CD4-positive, alpha-beta memory T cell (primary cell): ENCODE measurements around the gene SEMA4D. TPM values are rescaled to one million over a fixed set of nuclear protein-coding genes. Genes with fewer than 3 reads are reported as not detected.
"Not testable (repeated sequence)": the region's sequence is repeated elsewhere in the genome, so short reads cannot be mapped to it uniquely, and the experiment has no call there.

ENCODE experiments used
- CTCF ChIA-PET: fragments of 350-600 bp; sonication (Branson Sonifier 250); formaldehyde crosslinking; loops from one replicate; lab custom pipeline; 2021; ENCODE audit warnings: inconsistent platforms; ENCODE audit not compliant: partially characterized antibody; lab: Charles Lee
- POLR2A ChIA-PET: fragments of 350-600 bp; sonication (Branson Sonifier 250); formaldehyde crosslinking; loops from one replicate; lab custom pipeline; 2021; ENCODE audit not compliant: partially characterized antibody; lab: Charles Lee
- DNase-seq, 5 donors: peaks; one replicate each; pipeline versions ENCODE4 v3.0.0 to v3.0.0-alpha.2; 2020 to 2022; ENCODE audit warnings: mixed read lengths in 1 of 5
- H3K27ac ChIP-seq: one replicate; pipeline ENCODE4 v1.7.0; 2013; ENCODE audit warnings: low read depth, low read length
- H3K27me3 ChIP-seq: 2 replicates; pipeline ENCODE4 v1.7.0; 2013; ENCODE audit warnings: mild to moderate bottlenecking, low read length, moderate library complexity; ENCODE audit not compliant: insufficient read depth
- H3K36me3 ChIP-seq: 2 replicates; pipeline ENCODE4 v1.7.0; 2013; ENCODE audit warnings: mild to moderate bottlenecking, low read length, moderate library complexity; ENCODE audit not compliant: insufficient read depth
- H3K4me1 ChIP-seq: 2 replicates; pipeline ENCODE4 v1.7.0; 2013; ENCODE audit warnings: mild to moderate bottlenecking, low read length, moderate library complexity; ENCODE audit not compliant: insufficient read depth
- H3K4me3 ChIP-seq, 2 donors: one replicate each; pipeline ENCODE4 v1.7.0; 2013; ENCODE audit warnings: low read length in 2 of 2, mild to moderate bottlenecking in 1 of 2
- H3K9me3 ChIP-seq, 2 donors: one replicate each; pipeline ENCODE4 v1.7.0; 2013; ENCODE audit warnings: low read length in 2 of 2, control low read depth in 1 of 2; ENCODE audit not compliant: control insufficient read depth in 1 of 2
- H3K27ac Mint-ChIP-seq, 7 donors: one replicate each; pipeline ENCODE4 v1.8.0; 2020 to 2021; ENCODE audit warnings: mixed read lengths in 7 of 7, mild to moderate bottlenecking in 6 of 7, inconsistent platforms in 3 of 7, moderate library complexity in 3 of 7
- H3K27me3 Mint-ChIP-seq, 2 donors: one replicate each; pipeline ENCODE4 v1.8.0; 2020 to 2021; ENCODE audit warnings: mixed read lengths in 2 of 2
- H3K36me3 Mint-ChIP-seq, 2 donors: one replicate each; pipeline ENCODE4 v1.8.0; 2020 to 2021; ENCODE audit warnings: mixed read lengths in 2 of 2, inconsistent platforms in 1 of 2, mild to moderate bottlenecking in 1 of 2
- H3K4me1 Mint-ChIP-seq, 4 donors: one replicate each; pipeline ENCODE4 v1.8.0; 2020 to 2021; ENCODE audit warnings: mixed read lengths in 4 of 4, mild to moderate bottlenecking in 1 of 4
- H3K4me3 Mint-ChIP-seq, 8 donors: one replicate each; pipeline ENCODE4 v1.8.0; 2020 to 2021; ENCODE audit warnings: mixed read lengths in 8 of 8, mild to moderate bottlenecking in 7 of 8, moderate library complexity in 6 of 8, inconsistent platforms in 3 of 8
- H3K9me3 Mint-ChIP-seq, 8 donors: one replicate each; pipeline ENCODE4 v1.8.0; 2020 to 2021; ENCODE audit warnings: mixed read lengths in 8 of 8, mild to moderate bottlenecking in 5 of 8, inconsistent platforms in 3 of 8, moderate library complexity in 1 of 8
- intact Hi-C: fragments of 100-400 bp; cut with micrococcal nuclease; formaldehyde crosslinking; loops from one replicate; pipeline ENCODE4 v1.15.1; 2023
- polyA plus RNA-seq, 2 donors: library from polyadenylated mRNA; unstranded; fragments of 300-500 nt; fragmentation: Illumina TruSeq; gene quantifications; one replicate each; pipeline ENCODE4 v1.2.3, GENCODE V29; 2021
- total RNA-seq, 2 experiments: library from RNA; stranded (reverse); gene quantifications; one replicate each; pipeline ENCODE4 v1.2.3, GENCODE V29; 2021

Gene SEMA4D
- total and polyA plus RNA-seq, 4 experiments from 2014 or later = 49.5 to 410 (median 280) TPM

GRCh38 chr9:89482056-89482851, 15.7 kb downstream of the SEMA4D start:
- peak overlapping the region; percentile 92 to 100 (median 98) for H3K4me3 Mint-ChIP-seq
- peaks cover 11% of the 10 kb centered on the region for H3K36me3 ChIP-seq
- H3K27me3 Mint-ChIP-seq = no peaks in the 10 kb centered on the region
- peaks cover 89% of the 10 kb centered on the region for H3K4me1 ChIP-seq
- intact Hi-C loops = loop anchor here (1.0 to 2.0 kb wide), 2 partner anchors 8 to 15 kb away; no protein-coding TSS in a partner anchor
- POLR2A ChIA-PET = interaction anchor here (1.0 to 23.9 kb wide), 21 partner anchors 9 to 80 kb away, joined by 3 to 609 read pairs (median 7); partner anchors contain the start of gene SEMA4D
- DNase-seq = no peak
- peaks cover 77 to 95% (median 86%) of the 10 kb centered on the region in 4 donors for H3K4me1 Mint-ChIP-seq
- CTCF ChIA-PET = interaction anchor here (0.9 to 2.9 kb wide), 12 partner anchors 8 to 80 kb away, joined by 3 to 21 read pairs (median 4); no protein-coding TSS in a partner anchor
- H3K4me3 ChIP-seq = peak overlapping the region; percentile 3 to 29
- peaks cover 0 to 2% (median 0%) of the 10 kb centered on the region in 8 donors for H3K9me3 Mint-ChIP-seq
- H3K27me3 ChIP-seq = no peaks in the 10 kb centered on the region
- H3K27ac ChIP-seq = peak overlapping the region; percentile 58
- H3K9me3 ChIP-seq = no peaks in the 10 kb centered on the region
- peak overlapping the region; percentile 74 to 99 (median 96) for H3K27ac Mint-ChIP-seq
- H3K36me3 Mint-ChIP-seq = peaks cover 54 to 60% of the 10 kb centered on the region in 2 donors

- H3K4me3 ChIP-seq = peak overlapping the region; percentile 3 to 29
- Mint-ChIP-seq H3K4me1 (peaks cover 77 to 95% (median 87%) of the 10 kb centered on the region in 4 donors), H3K9me3 (peaks cover 0 to 2% (median 0%) of the 10 kb centered on the region in 8 donors), H3K27me3 (no peaks in the 10 kb centered on the region), H3K4me3 (peak overlapping the region; percentile 92 to 100 (median 98)), H3K27ac (peak overlapping the region; percentile 74 to 99 (median 96)), H3K36me3 (peaks cover 59 to 66% of the 10 kb centered on the region in 2 donors)
- ChIA-PET CTCF (interaction anchor here (0.9 to 2.9 kb wide), 13 partner anchors 9 to 79 kb away, joined by 3 to 21 read pairs (median 4); no protein-coding TSS in a partner anchor), POLR2A (interaction anchor here (1.0 to 23.9 kb wide), 21 partner anchors 10 to 73 kb away, joined by 3 to 609 read pairs (median 6); partner anchors contain the start of gene SEMA4D)
- peaks cover 89% of the 10 kb centered on the region for H3K4me1 ChIP-seq
- H3K27me3 ChIP-seq = no peaks in the 10 kb centered on the region
- no peaks in the 10 kb centered on the region for H3K9me3 ChIP-seq
- peak overlapping the region; percentile 58 for H3K27ac ChIP-seq
- peak; percentile 46 to 68 (median 57) for DNase-seq
- H3K36me3 ChIP-seq = peaks cover 11% of the 10 kb centered on the region
- intact Hi-C loops = no loop called here
Observed at GRCh38 chr9:89481538-89481915, 16.4 kb downstream of the SEMA4D start.

GRCh38 chr9:89480825-89481537, 16.9 kb downstream of the SEMA4D start:
- peaks cover 89% of the 10 kb centered on the region for H3K4me1 ChIP-seq
- no peaks in the 10 kb centered on the region for H3K27me3 ChIP-seq
- no peaks in the 10 kb centered on the region for H3K27me3 Mint-ChIP-seq
- intact Hi-C loops = no loop called here
- peaks cover 17% of the 10 kb centered on the region for H3K36me3 ChIP-seq
- peak overlapping the region; percentile 58 for H3K27ac ChIP-seq
- POLR2A ChIA-PET = interaction anchor here (1.0 to 23.9 kb wide), 20 partner anchors 10 to 72 kb away, joined by 3 to 609 read pairs (median 6); partner anchors contain the start of gene SEMA4D
- no peaks in the 10 kb centered on the region for H3K9me3 ChIP-seq
- peak overlapping the region; percentile 74 to 99 (median 96) for H3K27ac Mint-ChIP-seq
- H3K9me3 Mint-ChIP-seq = peaks cover 0 to 2% (median 0%) of the 10 kb centered on the region in 8 donors
- peaks cover 61 to 66% of the 10 kb centered on the region in 2 donors for H3K36me3 Mint-ChIP-seq
- peak overlapping the region; percentile 3 to 29 for H3K4me3 ChIP-seq
- H3K4me3 Mint-ChIP-seq = peak overlapping the region; percentile 92 to 100 (median 98)
- peak in 1 of 5 donors; percentile 63 for DNase-seq
- peaks cover 77 to 95% (median 87%) of the 10 kb centered on the region in 4 donors for H3K4me1 Mint-ChIP-seq
- CTCF ChIA-PET = interaction anchor here (0.9 to 2.6 kb wide), 12 partner anchors 10 to 79 kb away, joined by 3 to 21 read pairs (median 4); no protein-coding TSS in a partner anchor

- H3K9me3 ChIP-seq, H3K27ac ChIP-seq, DNase-seq, intact Hi-C loops, H3K27me3 Mint-ChIP-seq, H3K9me3 Mint-ChIP-seq, H3K27me3 ChIP-seq, H3K4me3 ChIP-seq: not testable (repeated sequence)
- POLR2A ChIA-PET = interaction anchor here (2.0 to 23.9 kb wide), 10 partner anchors 11 to 70 kb away, joined by 8 to 609 read pairs (median 16); partner anchors contain the start of gene SEMA4D
- peaks cover 90% of the 10 kb centered on the region for H3K4me1 ChIP-seq
- H3K27ac Mint-ChIP-seq = peak overlapping the region in 2 of 7 donors; percentile 70 to 93
- H3K4me1 Mint-ChIP-seq = peaks cover 79 to 96% (median 88%) of the 10 kb centered on the region in 4 donors
- H3K4me3 Mint-ChIP-seq = peak overlapping the region in 2 of 8 donors; percentile 10 to 98
- H3K36me3 Mint-ChIP-seq = peaks cover 59 to 68% of the 10 kb centered on the region in 2 donors
- CTCF ChIA-PET = interaction anchor here (1.3 to 3.0 kb wide), 5 partner anchors 10 to 69 kb away, joined by 3 to 21 read pairs (median 5); no protein-coding TSS in a partner anchor
- peaks cover 21% of the 10 kb centered on the region for H3K36me3 ChIP-seq
Observed at GRCh38 chr9:89480372-89480771, 17.5 kb downstream of the SEMA4D start.

- DNase-seq, H3K27me3 Mint-ChIP-seq, H3K9me3 ChIP-seq, H3K27me3 ChIP-seq, H3K9me3 Mint-ChIP-seq, intact Hi-C loops: not testable (repeated sequence)
- POLR2A ChIA-PET = interaction anchor here (2.2 to 23.9 kb wide), 8 partner anchors 12 to 70 kb away, joined by 9 to 609 read pairs (median 13); no protein-coding TSS in a partner anchor
- CTCF ChIA-PET = interaction anchor here (1.0 to 4.2 kb wide), 6 partner anchors 9 to 69 kb away, joined by 3 to 23 read pairs (median 4); no protein-coding TSS in a partner anchor
- Histone ChIP-seq H3K36me3 (peaks cover 28% of the 10 kb centered on the region), H3K27ac (peak overlapping the region; percentile 75), H3K4me1 (peaks cover 90% of the 10 kb centered on the region), H3K4me3 (peak overlapping the region in 1 of 2 donors; percentile 52)
- peak overlapping the region; percentile 77 to 91 (median 86) for H3K4me3 Mint-ChIP-seq
- peak overlapping the region; percentile 85 to 97 (median 95) for H3K27ac Mint-ChIP-seq
- peaks cover 52 to 66% of the 10 kb centered on the region in 2 donors for H3K36me3 Mint-ChIP-seq
- H3K4me1 Mint-ChIP-seq = peaks cover 75 to 93% (median 85%) of the 10 kb centered on the region in 4 donors
Observed at GRCh38 chr9:89479669-89480011, 18.3 kb downstream of the SEMA4D start.

GRCh38 chr9:89478821-89479668, 18.9 kb downstream of the SEMA4D start:
- Mint-ChIP-seq H3K9me3 (peaks cover 0 to 2% (median 0%) of the 10 kb centered on the region in 8 donors), H3K4me3 (peak overlapping the region; percentile 77 to 91 (median 86)), H3K36me3 (peaks cover 52 to 67% of the 10 kb centered on the region in 2 donors), H3K4me1 (peaks cover 75 to 93% (median 85%) of the 10 kb centered on the region in 4 donors), H3K27me3 (no peaks in the 10 kb centered on the region), H3K27ac (peak overlapping the region; percentile 85 to 97 (median 95))
- no peaks in the 10 kb centered on the region for H3K27me3 ChIP-seq
- peaks cover 90% of the 10 kb centered on the region for H3K4me1 ChIP-seq
- peak overlapping the region in 1 of 2 donors; percentile 52 for H3K4me3 ChIP-seq
- POLR2A ChIA-PET = interaction anchor here (0.6 to 23.9 kb wide), 17 partner anchors 8 to 78 kb away, joined by 3 to 609 read pairs (median 8); no protein-coding TSS in a partner anchor
- peak overlapping the region; percentile 75 for H3K27ac ChIP-seq
- DNase-seq = no peak
- intact Hi-C loops = no loop called here
- H3K36me3 ChIP-seq = peaks cover 32% of the 10 kb centered on the region
- CTCF ChIA-PET = interaction anchor here (1.0 to 4.2 kb wide), 7 partner anchors 8 to 70 kb away, joined by 3 to 23 read pairs (median 5); no protein-coding TSS in a partner anchor
- no peaks in the 10 kb centered on the region for H3K9me3 ChIP-seq
